Anterior cingulate cortex (tissue), 58 donors: ENCODE results near the gene MRTO4.
"Not testable (repeated sequence)": the region's sequence is repeated elsewhere in the genome, so short reads cannot be mapped to it uniquely, and the experiment has no call there.

Source experiments
- DNase-seq, 58 donors: peaks; one replicate each; lab custom pipeline; 2025; lab: John Stamatoyannopoulos, UW

Gene MRTO4

DNA sequence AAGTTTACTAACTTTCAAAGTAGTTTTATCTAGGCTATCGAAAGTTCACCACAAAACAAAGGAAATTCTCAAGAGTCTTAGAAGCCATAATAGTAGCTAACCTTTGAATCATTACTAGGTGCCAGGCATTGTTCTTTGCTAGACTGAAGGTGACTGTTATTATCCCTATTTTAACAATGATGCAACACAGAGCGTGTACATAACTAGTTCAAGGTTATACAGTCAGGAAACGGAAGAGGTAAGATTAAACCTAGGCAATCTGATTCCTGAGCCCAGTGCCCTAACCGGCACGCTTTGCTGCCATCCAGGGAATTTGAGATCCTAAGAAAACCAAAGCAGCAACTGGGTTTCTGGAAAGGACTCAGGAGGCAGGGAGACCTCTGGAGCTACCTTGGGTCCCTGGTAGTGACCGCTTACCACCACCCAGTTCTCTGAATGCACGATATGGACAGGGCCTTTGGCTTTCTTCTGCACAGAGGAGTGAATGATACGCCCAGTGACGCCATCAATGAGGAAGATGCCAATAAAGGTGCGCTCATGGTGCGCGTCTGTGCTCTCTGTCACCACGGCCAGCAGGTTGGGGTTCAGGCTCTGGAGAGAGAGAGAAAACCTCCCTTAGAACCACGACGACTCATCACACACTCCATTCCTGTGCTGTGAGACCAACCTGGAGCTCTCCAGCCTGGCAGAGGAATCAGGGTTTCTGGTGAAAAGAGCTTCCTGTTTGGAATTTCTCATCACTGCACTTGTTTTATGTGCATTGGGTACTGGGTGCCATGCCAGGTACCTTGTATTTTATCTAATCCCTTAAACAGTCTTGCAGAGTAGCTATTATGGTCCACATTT is 28.4 kb upstream of the MRTO4 start:
- DNase-seq: no peak

DNA sequence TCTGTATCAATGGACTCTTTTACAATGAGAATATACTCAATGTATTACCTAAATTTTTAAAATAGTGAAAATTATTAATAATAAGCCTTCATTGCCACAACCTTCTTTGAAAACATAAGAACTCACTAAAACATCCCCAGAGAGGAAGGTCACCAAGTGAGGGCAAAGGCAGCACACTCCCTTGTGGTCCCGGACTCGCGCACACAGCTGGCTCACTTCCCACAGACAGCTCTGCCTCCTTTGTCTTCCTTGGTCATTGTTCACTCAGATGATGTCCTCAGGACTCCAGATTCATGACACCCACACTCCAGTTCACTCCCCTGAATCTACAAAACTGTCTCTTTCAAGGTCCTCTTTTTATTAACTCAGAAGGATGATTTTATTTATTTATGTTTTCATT is 22.4 kb upstream of the MRTO4 start:
- peak in 3 of 58 donors; percentile 4 to 7 (median 6) for DNase-seq

DNA sequence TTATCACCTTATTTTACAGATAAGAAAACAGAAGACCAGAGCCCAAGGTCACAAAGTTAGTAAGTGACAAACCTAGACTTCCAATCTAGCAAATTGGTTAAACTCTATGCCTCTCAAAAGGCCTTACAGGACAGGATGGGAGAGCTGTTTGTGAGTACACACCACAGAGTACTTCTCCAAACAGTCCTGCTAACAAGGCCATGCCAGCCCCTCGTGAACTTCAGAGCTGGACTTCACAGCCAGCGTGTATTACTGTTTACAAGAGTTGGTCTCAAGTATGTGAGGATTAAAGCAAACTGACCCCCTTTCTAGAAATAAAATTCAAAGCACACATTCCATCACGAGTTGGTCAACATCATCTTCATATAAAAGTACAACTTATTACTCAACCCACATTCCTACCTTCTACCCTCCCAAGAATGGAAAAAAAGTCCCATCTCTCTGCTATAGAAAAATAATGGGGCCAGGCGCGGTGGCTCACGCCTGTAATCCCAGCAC is 21.7 kb upstream of the MRTO4 start:
- DNase-seq: no peak

DNA sequence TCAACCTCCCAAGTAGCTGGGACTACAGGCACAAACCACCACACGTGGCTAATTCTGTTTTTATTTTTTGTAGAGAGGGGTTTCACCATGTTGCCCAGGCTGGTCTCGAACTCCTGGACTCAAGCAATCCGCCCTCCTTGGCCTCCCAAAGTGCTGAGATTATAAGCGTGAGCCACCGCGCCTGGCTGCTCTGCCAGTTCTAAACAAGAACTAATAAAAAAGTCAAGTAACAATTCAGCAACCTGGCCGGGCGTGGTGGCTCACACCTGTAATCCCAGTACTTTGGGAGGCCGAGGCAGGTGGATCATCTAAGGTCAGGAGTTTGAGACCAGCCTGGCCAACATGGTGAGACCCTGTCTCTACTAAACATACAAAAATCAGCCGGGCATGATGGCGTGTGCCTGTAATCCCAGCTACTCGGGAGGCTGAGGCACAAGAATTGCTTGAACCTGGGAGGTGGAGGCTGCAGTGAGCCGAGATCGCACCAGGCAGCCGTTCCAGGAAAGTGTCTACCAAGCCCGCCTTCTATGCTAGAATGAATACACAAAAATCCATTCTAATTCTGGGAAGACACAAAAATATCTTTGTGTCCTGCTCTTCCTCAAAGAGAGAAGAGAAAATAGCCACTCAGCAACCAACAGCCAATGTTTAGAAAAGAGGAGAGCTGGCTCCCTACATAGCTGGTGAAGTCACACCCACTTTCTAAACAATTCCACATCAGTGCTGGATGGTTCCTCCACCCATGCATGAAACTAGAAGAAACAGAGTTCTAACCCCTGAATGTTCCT is 19.7 kb upstream of the MRTO4 start:
- DNase-seq: peak in 14 of 58 donors; percentile 5 to 42 (median 20)

DNA sequence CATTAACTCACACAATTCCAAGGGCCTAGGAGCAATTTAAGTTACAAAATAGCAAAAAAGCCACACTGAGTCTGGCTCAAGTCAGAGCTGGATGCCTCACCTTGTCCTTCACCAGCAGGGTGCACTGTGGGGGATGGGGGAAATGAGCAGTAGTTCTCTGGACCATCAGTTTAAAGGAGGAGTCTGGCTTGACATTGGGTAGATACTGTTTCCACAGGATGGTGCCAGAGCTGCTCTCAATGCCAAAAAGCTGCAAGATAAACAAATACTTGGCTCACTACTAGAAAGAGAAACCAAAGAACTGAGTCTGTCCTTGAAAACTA is 19.1 kb upstream of the MRTO4 start:
- peak in 2 of 58 donors; percentile 2 to 21 for DNase-seq

DNA sequence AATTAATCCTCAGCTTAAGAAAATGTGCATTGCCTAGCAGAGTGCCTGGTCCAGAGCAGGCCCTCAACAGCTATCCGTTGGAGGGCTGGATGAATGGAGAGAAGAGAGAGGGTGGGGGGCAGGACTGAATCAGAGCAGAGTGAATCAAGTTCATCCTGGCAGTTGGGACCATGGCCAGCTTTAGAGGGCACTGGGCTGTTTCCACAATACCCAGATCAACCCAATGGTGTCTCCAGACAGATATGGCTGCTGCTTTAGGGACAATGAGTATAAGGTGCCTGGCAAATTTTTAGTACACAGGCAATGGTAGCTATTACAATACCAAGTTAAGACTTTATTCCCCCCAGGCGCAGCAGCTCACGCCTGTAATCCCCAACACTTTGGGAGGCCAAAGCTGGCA is 17.4 kb upstream of the MRTO4 start:
- no peak for DNase-seq

DNA sequence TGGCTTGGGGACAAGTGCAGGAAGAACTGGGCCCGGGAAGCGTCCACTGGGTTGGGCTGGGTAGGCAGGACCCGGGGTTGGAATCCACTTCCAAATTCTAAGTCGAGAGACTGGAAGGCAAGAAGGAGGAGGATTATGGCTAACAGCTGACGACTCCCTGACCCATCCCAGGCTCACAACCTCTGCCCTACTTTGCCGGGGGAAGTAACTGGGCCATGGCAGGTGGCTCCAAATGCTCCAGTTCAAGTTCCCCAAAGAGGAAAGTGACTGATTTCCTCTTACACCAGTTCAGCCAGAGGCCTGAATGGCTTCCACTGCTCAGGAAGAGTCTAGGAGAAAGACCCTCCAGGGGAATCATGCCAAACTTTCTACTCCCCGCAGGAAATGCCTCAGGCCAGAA is 11.7 kb upstream of the MRTO4 start:
- no peak for DNase-seq

DNA sequence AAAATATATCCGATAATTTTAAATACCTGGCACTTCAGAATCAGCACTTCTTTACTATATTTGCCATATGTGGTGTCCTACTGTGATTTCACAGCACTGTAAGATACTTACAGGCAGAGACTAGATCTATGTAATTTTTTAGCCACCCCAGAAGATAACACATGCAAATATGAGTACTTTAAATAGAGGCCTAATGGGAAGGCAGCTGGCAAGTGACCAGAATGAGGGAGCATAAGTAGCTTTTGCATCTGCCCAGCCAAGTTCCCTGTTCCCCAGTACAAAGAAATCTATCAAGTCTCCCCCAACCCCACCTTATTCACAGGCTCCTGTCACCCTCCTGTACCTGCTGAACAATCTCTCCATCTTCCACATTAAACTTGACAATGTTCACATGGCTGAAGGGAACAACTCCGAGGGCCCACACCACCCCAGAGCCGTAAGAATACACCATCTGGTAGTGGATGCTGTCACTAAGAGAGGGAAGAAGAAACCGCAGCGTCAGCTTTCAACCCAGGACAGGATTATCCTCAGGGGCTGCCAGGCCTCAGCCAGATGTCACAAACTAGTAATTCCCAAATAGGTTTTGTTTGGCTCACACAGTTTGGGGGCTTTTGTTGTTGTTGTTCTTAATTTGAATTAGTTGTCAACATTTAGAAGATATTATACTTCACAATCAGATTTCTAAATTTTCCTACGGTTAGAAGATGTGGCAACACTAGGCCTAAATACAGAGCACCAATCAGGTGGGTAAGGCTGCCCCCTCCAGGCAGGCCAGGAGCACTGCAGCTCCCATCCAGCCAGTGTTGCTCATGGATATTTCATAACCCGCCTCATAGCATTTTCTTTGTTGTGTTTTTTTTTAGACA is 10.7 kb upstream of the MRTO4 start:
- peak in 36 of 58 donors; percentile 3 to 61 (median 24) for DNase-seq

DNA sequence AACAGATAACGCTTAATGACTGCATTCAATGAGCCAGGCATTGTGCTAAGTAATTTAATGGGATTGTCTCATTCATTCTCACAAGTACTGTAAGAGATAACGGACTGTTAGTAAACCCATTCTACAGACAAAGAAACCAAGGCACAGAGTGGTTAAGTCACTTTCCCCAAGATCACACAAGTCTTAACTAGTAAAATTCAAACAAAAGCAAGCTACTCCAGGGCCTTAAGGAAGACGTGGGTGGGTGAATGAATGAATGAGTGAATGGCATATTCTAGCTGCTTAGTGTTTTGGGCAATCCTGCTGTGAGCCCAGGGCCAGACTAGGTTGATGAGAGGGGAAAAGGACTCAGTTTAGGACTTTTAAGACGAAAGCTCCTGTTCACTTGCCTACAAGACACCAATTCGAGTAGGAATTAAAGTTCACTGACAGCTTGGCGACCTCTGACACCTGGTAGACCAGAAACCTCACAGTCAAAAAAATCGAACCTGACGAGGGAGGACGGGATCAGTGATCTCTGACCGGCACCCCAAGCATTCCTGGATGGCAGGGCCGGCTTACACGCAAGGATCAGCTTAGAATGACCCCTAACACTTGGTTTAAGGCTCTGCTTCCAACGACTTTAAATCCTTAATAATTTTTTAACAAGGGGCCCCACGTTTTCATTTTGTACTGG is 838 bp upstream of the MRTO4 start:
- DNase-seq: no peak

DNA sequence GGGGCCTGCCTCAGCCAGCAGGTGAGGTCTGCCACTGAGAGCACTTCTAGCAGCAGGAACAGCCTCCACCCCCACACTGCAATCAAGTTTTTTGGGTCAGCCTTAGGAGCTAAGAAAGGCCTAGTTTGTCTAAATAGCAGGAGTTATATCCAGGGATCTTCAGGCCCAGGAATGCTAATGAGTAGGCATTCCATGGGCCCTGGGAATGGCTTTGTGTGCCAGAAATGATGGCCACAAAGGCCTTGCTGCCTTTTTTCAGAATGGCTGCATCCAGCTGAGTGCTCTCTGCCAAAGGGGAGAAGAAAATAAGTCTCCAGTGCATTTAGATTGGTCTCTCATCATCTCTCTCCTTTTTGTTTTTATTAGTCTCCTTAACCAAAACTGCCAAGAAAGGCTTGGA is 2.8 kb downstream of the MRTO4 start:
- peak in 20 of 58 donors; percentile 6 to 78 (median 28) for DNase-seq

DNA sequence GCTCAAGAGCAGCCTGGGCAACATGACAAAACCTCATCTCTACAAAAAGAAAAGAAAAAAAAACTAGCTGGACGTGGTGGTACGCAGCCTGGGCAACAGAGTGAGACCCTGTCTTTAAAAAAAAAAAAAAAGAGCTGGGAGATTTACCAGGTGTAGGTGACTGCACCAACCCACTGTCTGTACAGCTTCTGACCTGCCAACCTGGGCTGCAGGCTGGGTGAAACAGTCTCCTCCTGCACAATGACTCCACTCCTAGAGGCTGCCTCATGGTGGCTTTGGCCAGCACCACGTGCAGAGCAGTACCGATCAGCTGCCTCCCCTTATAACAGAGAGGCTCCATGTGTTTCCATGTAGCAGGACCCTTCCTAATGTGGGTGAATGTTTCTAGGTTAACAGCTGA is 3.7 kb downstream of the MRTO4 start:
- peak in 2 of 58 donors; percentile 23 to 25 for DNase-seq

DNA sequence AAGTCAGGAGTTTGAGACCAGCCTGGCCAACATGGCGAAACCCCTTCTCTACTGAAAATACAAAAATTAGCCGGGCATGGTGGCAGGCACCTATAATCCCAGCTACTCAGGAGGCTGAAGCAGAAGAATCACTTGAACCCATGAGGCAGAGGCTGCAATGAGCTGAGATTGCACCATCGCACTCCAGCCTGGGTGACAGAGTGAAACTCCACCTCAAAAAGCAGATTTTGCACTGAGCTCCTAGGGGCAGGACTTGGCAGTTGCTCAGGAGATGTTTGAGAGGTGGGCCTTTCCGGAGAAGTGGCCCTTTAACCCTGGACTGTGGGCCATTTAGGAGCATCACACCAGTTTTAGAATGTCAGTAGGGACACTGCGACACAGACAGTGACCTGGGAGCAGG is 4.7 kb downstream of the MRTO4 start:
- DNase-seq: not testable (repeated sequence)

DNA sequence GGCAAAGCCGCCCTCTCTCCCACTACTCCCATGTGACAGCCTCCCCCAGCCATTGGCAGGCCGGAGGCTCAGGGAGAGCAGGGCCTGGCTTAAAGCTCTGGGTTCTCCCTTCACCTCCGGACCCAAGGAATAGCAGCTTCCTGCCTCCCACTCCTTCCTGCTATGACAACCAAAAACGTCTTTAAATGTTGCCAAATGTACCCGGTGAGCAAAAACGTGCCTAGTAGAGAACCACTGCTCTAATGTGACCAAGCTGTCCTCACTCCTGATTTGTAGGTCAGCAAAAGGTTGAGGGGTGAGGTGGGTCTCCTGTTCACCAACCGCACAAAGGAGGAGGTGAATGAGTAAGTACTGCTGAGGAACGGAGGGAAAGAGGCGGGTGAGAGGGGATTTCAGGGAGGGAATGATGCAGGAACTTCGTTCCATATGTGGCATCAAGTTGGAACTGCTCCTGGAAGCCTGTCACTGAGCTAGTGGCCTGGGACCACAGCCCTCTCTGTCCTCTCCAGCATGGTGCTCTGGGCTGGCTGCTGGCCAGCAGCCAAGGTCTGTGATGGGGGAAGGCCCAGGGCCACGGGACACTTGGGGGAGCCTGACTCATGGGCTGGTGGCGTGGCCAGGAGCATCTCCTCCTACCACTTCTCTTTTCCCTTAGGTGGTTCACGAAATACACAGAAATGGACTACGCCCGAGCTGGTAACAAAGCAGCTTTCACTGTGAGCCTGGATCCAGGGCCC is 5.7 kb downstream of the MRTO4 start:
- DNase-seq: peak in 2 of 58 donors; percentile 10 to 11

DNA sequence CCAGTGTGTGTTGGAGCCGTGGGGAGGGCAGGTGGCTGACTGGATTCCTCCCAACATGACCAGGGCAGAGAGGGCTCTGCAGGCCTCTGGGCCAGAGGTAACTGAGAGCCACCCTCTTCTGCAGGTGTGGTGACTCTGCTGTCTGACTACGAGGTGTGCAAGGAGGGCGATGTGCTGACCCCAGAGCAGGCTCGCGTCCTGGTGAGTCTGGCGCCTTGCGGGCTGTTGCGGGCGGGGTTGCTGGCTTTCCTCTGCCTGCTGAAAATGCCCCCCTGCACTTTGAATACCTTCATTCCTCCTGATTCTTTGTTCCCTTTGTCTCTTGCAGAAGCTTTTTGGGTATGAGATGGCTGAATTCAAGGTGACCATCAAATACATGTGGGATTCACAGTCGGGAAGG is 6.7 kb downstream of the MRTO4 start:
- no peak for DNase-seq

DNA sequence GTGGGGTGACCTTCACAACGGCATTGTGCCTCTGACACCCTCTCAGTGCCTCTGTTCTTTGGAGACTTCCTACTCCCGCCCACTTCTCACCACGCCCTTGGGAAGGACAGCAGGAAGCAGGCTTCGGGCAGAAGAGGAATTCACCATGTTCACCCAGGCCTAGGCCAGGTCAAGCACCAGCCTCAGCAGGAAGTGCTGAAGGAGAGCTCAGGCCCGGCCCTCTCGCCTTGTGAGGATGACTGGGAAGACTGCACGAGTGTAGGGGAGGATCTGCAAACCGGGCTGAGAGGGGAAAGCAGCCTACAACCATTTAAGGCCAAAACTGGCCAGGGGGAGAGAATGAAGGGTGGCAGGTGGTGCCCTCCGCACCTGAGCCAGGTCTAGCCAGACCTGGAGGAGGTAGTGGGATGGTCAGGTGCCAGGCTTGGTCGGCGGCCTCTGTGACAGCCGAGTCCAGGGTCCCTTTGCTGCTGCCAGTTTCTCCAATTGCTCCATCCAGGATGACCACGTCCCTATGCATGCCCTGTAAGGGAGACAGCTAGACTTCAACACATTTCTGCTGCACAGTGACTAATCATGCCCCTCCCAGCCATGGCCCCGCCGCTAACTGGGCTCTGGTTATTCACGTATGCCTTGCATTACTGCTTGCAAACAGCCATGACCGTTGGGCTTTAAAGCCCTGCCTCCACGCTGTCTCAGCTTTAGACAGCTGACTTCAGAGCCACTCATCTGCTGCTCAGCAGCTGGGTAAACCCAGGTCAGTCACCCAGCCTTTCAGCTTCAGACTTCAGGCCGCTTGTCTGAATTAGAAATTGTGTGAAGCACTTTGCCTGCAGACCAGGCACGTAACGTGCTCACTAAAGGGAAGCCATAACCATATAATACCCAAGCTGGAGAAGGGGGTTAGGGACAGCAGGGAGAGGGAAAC is 8.9 kb downstream of the MRTO4 start:
- no peak for DNase-seq

DNA sequence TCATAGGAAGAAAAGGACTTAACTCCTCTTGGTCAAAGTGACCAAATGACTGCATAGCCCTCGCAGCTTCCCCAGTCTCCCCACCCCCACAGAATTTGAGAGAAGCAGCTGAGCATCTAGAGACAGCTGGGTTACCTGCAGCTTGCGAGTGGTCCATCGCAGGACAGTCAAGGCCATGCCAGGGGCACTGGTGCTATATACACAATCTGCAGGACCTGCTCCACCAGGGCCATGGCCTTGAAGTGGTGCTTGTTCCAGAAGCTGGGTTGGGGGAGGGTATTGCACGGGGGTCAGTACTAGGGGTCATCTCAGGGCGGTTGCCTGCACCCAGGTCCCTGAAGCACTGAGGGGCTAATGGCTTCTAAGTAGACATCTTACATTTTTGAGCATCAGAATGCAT is 10.4 kb downstream of the MRTO4 start:
- no peak for DNase-seq

DNA sequence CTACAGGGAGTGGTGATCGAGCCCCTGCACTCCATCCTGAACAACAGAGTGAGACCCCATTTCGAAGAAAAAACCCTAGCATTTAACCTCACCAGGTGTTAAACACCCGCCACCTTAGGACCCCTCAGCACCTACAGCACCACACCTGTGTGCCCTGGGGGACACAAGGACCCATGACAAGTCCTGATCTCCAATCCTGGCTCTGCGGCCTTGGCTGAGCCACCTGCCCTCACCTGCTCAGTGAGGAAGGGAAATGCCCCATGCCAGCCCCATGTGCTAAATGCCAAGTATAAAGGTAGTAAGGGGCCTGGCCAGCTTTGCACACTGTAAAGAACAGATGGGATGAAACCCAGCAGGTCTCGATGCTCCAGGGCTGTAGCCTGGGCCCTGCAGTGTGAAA is 11.1 kb downstream of the MRTO4 start:
- no peak for DNase-seq

DNA sequence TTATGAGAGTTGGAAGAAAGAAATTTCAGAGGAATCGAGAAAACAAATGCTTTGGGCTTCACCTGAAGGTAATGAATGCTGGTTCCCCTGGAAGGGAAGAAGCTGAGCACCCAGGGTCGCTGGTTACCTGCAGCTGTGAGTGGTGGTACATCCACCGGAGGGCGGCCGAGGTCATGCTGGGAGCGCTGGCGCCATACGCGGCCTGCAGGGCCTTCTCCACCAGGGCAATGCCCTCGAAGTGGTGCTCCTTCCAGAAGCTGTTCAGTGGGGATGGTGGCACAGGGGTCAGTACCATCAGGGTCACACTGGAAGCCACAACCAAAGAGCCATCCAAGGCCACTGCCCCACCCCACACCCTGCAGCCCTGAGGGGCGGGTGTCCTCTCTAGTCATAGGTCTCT is 16.8 kb downstream of the MRTO4 start:
- DNase-seq: no peak
